ENCODE results near the gene CLTC. TPM values are rescaled to one million over a fixed set of nuclear protein-coding genes. Genes with fewer than 3 reads are reported as not detected.

The CLTC gene
- total RNA-seq, 1 donor from 2014 or later: 225 TPM

DNA sequence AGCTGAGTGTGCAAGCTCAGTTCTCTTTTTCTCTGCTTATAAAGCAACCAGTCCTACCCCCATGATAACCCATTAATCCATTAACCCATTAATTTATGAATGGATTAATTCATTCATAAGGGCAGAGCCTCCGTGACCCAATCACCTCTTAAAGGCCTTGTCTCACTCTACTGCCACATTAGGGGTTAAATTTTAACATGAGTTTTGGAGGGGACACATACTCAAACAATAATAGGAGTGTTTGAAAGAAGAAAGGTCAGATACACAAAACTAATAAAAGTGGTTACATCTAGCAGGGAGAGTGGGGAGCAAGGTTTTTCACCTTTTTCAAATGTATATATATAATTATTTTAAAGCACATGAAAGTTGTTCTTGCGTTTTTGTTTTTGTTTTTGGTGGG is 94.6 kb downstream of the CLTC start:
- Histone ChIP-seq H3K4me1 (peaks cover 3% of the 10 kb centered on the region), H3K9ac (no peak overlapping the region), H3K4me3 (no peak overlapping the region), H3K27me3 (no peaks in the 10 kb centered on the region), H4K20me1 (ENCODE audit: low read depth) (no peaks in the 10 kb centered on the region), H3K79me2 (ENCODE audit: low read depth) (peaks cover 95% of the 10 kb centered on the region), H2AFZ (replicated peaks) (no peak overlapping the region), H3K36me3 (no peaks in the 10 kb centered on the region), H3K9me3 (ENCODE audit: low read depth) (no peaks in the 10 kb centered on the region), H3K27ac (no peak overlapping the region), H3K4me2 (no peak overlapping the region), H3F3A (ENCODE audit: low read depth) (no peaks in the 10 kb centered on the region)
- DNase-seq (ENCODE audit: low spot score): no peak
- H3K36me3 Mint-ChIP-seq: no peaks in the 10 kb centered on the region
- no peaks in the 10 kb centered on the region for H3K27me3 Mint-ChIP-seq (ENCODE audit: insufficient read depth, low read depth)
- TF ChIP-seq, protein P1, sequence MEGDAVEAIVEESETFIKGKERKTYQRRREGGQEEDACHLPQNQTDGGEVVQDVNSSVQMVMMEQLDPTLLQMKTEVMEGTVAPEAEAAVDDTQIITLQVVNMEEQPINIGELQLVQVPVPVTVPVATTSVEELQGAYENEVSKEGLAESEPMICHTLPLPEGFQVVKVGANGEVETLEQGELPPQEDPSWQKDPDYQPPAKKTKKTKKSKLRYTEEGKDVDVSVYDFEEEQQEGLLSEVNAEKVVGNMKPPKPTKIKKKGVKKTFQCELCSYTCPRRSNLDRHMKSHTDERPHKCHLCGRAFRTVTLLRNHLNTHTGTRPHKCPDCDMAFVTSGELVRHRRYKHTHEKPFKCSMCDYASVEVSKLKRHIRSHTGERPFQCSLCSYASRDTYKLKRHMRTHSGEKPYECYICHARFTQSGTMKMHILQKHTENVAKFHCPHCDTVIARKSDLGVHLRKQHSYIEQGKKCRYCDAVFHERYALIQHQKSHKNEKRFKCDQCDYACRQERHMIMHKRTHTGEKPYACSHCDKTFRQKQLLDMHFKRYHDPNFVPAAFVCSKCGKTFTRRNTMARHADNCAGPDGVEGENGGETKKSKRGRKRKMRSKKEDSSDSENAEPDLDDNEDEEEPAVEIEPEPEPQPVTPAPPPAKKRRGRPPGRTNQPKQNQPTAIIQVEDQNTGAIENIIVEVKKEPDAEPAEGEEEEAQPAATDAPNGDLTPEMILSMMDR (IDR thresholded peaks at IDR 0.05): no peak
- H3K27ac Mint-ChIP-seq: no peak overlapping the region
- H3K9me3 Mint-ChIP-seq: no peaks in the 10 kb centered on the region
- H3K4me3 Mint-ChIP-seq: no peak overlapping the region
- H3K4me1 Mint-ChIP-seq: peaks cover 1% of the 10 kb centered on the region

DNA sequence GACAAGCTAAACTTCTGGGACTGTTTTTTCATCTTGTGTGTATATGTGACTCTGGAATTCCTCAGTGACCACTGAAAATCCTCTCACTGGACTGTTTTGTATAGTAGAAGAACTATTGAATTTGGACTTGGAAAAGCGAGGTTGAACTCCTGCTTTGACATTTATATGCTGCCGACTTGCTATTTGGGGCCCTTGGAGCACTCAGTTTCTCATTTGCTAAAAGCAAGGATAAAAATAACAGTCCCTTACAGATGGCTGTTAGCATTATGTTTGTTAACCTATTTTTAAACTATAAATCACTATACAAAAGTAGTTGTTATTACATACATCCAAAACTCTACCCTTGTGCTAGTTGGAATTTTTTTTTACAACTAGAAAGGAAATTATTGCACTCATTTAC is 96.7 kb downstream of the CLTC start:
- no peak overlapping the region for H3K27ac Mint-ChIP-seq
- DNase-seq (ENCODE audit: low spot score): no peak
- H3K4me3 ChIP-seq: no peak overlapping the region
- peaks cover 95% of the 10 kb centered on the region for H3K79me2 ChIP-seq (ENCODE audit: low read depth)
- no peaks in the 10 kb centered on the region for H3K27me3 Mint-ChIP-seq (ENCODE audit: insufficient read depth, low read depth)
- H2AFZ ChIP-seq (replicated peaks): no peak overlapping the region
- H3K4me1 ChIP-seq: no peaks in the 10 kb centered on the region
- no peaks in the 10 kb centered on the region for H3K36me3 Mint-ChIP-seq
- no peaks in the 10 kb centered on the region for H3K36me3 ChIP-seq
- TF ChIP-seq EZH2phosphoT487 (IDR thresholded peaks at IDR 0.05) (no peak), EZH2 (IDR thresholded peaks at IDR 0.05) (no peak)
- TF ChIP-seq, protein P1 (IDR thresholded peaks at IDR 0.05): no peak
- no peaks in the 10 kb centered on the region for H4K20me1 ChIP-seq (ENCODE audit: low read depth)
- no peaks in the 10 kb centered on the region for H3K27me3 ChIP-seq
- no peak overlapping the region for H3K9ac ChIP-seq
- H3K4me2 ChIP-seq: no peak overlapping the region
- H3K4me1 Mint-ChIP-seq: no peaks in the 10 kb centered on the region
- H3K9me3 ChIP-seq (ENCODE audit: low read depth): no peaks in the 10 kb centered on the region
- no peak overlapping the region for H3K4me3 Mint-ChIP-seq
- H3F3A ChIP-seq (ENCODE audit: low read depth): no peaks in the 10 kb centered on the region
- H3K9me3 Mint-ChIP-seq: no peaks in the 10 kb centered on the region
- no peak overlapping the region for H3K27ac ChIP-seq

DNA sequence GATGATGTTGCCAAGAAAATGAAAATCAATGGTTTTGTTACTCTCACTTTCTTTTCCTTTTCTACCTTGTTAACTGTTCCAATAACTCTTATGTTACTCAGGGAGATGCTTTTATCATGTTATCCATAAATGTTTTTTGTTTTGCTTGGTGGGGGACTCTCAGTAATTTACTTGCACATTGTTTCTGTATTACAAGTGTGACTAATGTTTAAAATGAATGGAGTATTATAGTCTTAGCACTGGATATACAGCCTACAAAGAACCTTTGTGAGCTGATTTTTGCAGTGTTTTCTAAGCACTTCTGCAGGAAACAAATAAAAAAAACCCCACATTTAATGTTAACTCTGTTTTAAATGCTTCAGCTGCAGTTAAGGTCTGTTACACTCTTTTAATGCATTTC is 99.8 kb downstream of the CLTC start:
- H3K79me2 ChIP-seq (ENCODE audit: low read depth): peaks cover 70% of the 10 kb centered on the region
- Mint-ChIP-seq H3K4me3 (no peak overlapping the region), H3K4me1 (no peaks in the 10 kb centered on the region), H3K27ac (no peak overlapping the region), H3K27me3 (ENCODE audit: insufficient read depth, low read depth) (no peaks in the 10 kb centered on the region), H3K36me3 (no peaks in the 10 kb centered on the region), H3K9me3 (no peaks in the 10 kb centered on the region)
- no peaks in the 10 kb centered on the region for H4K20me1 ChIP-seq (ENCODE audit: low read depth)
- H3K36me3 ChIP-seq: no peaks in the 10 kb centered on the region
- no peak overlapping the region for H3K9ac ChIP-seq
- no peak overlapping the region for H3K4me2 ChIP-seq
- H3K27ac ChIP-seq: no peak overlapping the region
- H3K27me3 ChIP-seq: no peaks in the 10 kb centered on the region
- no peaks in the 10 kb centered on the region for H3K9me3 ChIP-seq (ENCODE audit: low read depth)
- TF ChIP-seq EZH2 (IDR thresholded peaks at IDR 0.05): no peak
- no peak for TF ChIP-seq EZH2phosphoT487 (IDR thresholded peaks at IDR 0.05)
- TF ChIP-seq, protein P1 (IDR thresholded peaks at IDR 0.05): no peak
- no peaks in the 10 kb centered on the region for H3K4me1 ChIP-seq
- no peak overlapping the region for H3K4me3 ChIP-seq
- H2AFZ ChIP-seq (replicated peaks): no peak overlapping the region
- H3F3A ChIP-seq (ENCODE audit: low read depth): no peaks in the 10 kb centered on the region
- DNase-seq (ENCODE audit: low spot score): no peak

DNA sequence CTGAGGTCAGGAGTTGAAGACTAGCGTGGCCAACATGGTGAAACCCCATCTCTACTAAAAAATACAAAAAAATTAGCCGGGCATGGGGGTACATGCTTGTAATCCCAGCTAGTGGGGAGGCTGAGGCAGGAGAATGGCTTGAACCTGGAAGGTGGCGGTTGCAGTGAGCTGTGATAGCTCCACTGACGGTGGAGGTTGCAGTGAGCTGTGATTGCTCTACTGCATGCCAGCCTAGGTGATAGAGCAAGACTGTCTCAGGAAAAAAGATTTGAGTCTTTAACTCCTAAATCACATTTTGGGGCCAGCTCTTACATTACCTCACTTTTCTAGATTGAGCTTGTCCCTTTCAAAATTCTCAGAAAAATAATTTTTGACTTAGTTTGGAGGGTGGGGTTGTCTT is 102.9 kb downstream of the CLTC start:
- Histone ChIP-seq H3K27me3 (no peaks in the 10 kb centered on the region), H3K27ac (no peak overlapping the region), H2AFZ (replicated peaks) (no peak overlapping the region), H4K20me1 (ENCODE audit: low read depth) (no peaks in the 10 kb centered on the region), H3K36me3 (no peaks in the 10 kb centered on the region), H3K4me3 (no peak overlapping the region), H3K4me2 (no peak overlapping the region), H3K9ac (no peak overlapping the region), H3K79me2 (ENCODE audit: low read depth) (peaks cover 45% of the 10 kb centered on the region), H3K4me1 (no peaks in the 10 kb centered on the region), H3K9me3 (ENCODE audit: low read depth) (no peaks in the 10 kb centered on the region), H3F3A (ENCODE audit: low read depth) (no peaks in the 10 kb centered on the region)
- Mint-ChIP-seq H3K27ac (no peak overlapping the region), H3K36me3 (no peaks in the 10 kb centered on the region), H3K27me3 (ENCODE audit: insufficient read depth, low read depth) (no peaks in the 10 kb centered on the region), H3K9me3 (no peaks in the 10 kb centered on the region), H3K4me3 (no peak overlapping the region), H3K4me1 (no peaks in the 10 kb centered on the region)
- no peak for TF ChIP-seq EZH2 (IDR thresholded peaks at IDR 0.05)
- TF ChIP-seq, protein P1 (IDR thresholded peaks at IDR 0.05): no peak
- TF ChIP-seq EZH2phosphoT487 (IDR thresholded peaks at IDR 0.05): no peak
- DNase-seq (ENCODE audit: low spot score): no peak

Measured in neural progenitor cell (in vitro differentiated cells).